ENCODE data around the gene NOB1. TPM values are rescaled to one million over a fixed set of nuclear protein-coding genes. Genes with fewer than 3 reads are reported as not detected.

Gene NOB1
- total RNA-seq, 1 donor from 2014 or later, result 22.7 TPM

DNA sequence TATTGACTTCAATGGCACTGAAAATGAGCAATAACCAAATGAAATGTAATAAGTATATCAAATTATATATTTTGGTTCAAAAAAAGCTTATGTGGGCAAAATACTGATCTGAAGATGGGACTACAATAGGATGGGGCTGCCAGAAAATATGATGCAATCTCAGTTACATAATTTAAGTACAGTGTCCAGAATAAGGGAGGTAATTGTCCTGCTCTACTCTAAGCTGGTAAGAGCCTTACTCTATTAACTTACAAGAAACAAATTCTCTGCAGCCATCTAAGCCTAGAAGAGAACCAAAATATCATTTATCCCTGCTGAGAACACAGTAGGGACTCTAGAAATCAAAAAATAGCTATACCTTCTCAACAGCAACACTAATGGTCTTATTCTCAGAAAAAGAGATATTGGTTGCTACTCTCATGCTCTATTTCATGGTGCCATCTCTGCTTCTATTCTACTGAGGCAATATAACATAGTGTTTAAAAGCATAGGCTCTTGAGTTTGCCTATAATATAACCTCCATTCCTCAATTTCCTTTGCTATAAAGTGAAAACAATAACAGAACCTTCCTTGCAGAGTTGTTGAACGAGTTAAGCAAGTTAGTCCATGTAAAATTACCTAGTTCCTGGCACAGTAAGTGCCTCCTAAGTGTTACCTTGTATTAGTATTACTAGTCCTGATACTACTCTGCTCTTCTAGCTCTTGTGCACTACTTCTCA, 48.3 kb downstream of the NOB1 start:
- no peak overlapping the region for H3K4me3 Mint-ChIP-seq (ENCODE audit: unreplicated experiment)
- no peaks in the 10 kb centered on the region for H3K36me3 Mint-ChIP-seq (ENCODE audit: unreplicated experiment)
- peaks cover 3% of the 10 kb centered on the region for H3K27me3 Mint-ChIP-seq (ENCODE audit: unreplicated experiment)
- peaks cover 2% of the 10 kb centered on the region for H3K4me1 Mint-ChIP-seq (ENCODE audit: low read depth, unreplicated experiment)
- TF ChIP-seq, protein P1, sequence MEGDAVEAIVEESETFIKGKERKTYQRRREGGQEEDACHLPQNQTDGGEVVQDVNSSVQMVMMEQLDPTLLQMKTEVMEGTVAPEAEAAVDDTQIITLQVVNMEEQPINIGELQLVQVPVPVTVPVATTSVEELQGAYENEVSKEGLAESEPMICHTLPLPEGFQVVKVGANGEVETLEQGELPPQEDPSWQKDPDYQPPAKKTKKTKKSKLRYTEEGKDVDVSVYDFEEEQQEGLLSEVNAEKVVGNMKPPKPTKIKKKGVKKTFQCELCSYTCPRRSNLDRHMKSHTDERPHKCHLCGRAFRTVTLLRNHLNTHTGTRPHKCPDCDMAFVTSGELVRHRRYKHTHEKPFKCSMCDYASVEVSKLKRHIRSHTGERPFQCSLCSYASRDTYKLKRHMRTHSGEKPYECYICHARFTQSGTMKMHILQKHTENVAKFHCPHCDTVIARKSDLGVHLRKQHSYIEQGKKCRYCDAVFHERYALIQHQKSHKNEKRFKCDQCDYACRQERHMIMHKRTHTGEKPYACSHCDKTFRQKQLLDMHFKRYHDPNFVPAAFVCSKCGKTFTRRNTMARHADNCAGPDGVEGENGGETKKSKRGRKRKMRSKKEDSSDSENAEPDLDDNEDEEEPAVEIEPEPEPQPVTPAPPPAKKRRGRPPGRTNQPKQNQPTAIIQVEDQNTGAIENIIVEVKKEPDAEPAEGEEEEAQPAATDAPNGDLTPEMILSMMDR (IDR thresholded peaks at IDR 0.05; ENCODE audit: partially characterized antibody, unreplicated experiment), result no peak
- no peak for DNase-seq
- no peaks in the 10 kb centered on the region for H3K9me3 Mint-ChIP-seq (ENCODE audit: unreplicated experiment)
- no peak overlapping the region for H3K27ac Mint-ChIP-seq (ENCODE audit: unreplicated experiment)

DNA sequence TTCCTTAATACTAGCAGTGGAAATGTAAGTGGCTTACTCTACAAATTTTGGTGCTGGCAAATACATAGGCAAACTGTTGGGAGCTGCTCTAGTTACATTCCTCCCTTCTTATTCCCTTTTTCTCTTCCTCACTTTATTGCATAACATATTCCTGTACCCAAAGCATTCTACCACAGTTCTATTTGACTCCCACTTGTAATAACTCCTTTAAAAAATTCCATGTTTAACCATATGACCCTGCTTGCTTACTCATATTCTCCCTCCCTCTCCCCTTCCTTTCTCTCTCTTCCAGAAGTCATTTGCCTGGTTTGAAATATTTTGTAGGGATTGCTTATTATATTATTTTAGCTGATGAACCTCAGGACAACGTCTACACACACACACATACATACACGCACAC, 51.1 kb downstream of the NOB1 start:
- TF ChIP-seq, protein P1 (IDR thresholded peaks at IDR 0.05; ENCODE audit: partially characterized antibody, unreplicated experiment), result no peak
- Mint-ChIP-seq H3K27ac (ENCODE audit: unreplicated experiment) (no peak overlapping the region), H3K4me1 (ENCODE audit: low read depth, unreplicated experiment) (peaks cover 2% of the 10 kb centered on the region), H3K4me3 (ENCODE audit: unreplicated experiment) (no peak overlapping the region), H3K9me3 (ENCODE audit: unreplicated experiment) (no peaks in the 10 kb centered on the region), H3K27me3 (ENCODE audit: unreplicated experiment) (peaks cover 3% of the 10 kb centered on the region), H3K36me3 (ENCODE audit: unreplicated experiment) (no peaks in the 10 kb centered on the region)
- no peak for DNase-seq

DNA sequence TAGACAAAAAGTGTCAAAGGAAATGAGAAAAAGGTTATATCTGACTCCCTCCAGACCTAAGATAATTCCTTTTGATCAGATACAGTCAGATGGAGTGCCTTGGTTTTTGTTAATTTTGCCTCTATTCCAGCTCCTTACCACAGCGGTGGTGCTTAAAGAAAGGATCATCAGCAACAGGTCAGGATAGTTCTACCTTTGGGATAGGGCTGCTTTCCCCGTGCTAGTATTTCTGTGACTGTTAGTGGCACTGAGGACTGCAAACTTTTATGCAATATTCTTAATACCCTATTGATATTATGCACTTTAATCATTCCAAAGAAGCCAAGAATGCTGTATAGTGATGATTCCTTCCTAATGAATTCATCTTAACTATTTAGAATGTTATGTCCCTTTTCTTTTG, 52.9 kb downstream of the NOB1 start:
- peaks cover 2% of the 10 kb centered on the region for H3K4me1 Mint-ChIP-seq (ENCODE audit: low read depth, unreplicated experiment)
- no peaks in the 10 kb centered on the region for H3K27me3 Mint-ChIP-seq (ENCODE audit: unreplicated experiment)
- H3K36me3 Mint-ChIP-seq (ENCODE audit: unreplicated experiment), result no peaks in the 10 kb centered on the region
- H3K27ac Mint-ChIP-seq (ENCODE audit: unreplicated experiment), result no peak overlapping the region
- no peak overlapping the region for H3K4me3 Mint-ChIP-seq (ENCODE audit: unreplicated experiment)
- TF ChIP-seq, protein P1 (IDR thresholded peaks at IDR 0.05; ENCODE audit: partially characterized antibody, unreplicated experiment), result no peak
- no peaks in the 10 kb centered on the region for H3K9me3 Mint-ChIP-seq (ENCODE audit: unreplicated experiment)
- no peak for DNase-seq

DNA sequence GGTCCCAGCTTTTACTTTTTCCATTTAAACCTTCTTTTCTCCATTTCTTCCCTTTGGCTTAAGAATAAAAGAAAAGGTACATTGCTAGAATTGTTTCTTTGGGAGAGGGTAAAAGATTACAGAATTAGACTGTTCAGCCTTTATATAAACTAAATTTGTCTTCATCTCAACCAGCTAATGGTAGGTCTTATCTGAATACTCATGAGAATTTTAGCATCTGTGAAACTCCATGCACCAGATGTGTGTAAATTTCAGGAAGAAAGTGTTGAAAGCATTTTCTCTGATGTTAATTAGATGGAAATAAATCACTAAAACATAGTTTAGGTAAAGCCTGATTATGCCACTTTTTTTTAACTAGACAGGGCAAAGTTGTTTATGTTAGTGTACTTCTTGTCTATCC, 53.3 kb downstream of the NOB1 start:
- TF ChIP-seq, protein P1 (IDR thresholded peaks at IDR 0.05; ENCODE audit: partially characterized antibody, unreplicated experiment), result no peak
- no peaks in the 10 kb centered on the region for H3K27me3 Mint-ChIP-seq (ENCODE audit: unreplicated experiment)
- no peak overlapping the region for H3K27ac Mint-ChIP-seq (ENCODE audit: unreplicated experiment)
- H3K4me3 Mint-ChIP-seq (ENCODE audit: unreplicated experiment), result no peak overlapping the region
- H3K4me1 Mint-ChIP-seq (ENCODE audit: low read depth, unreplicated experiment), result peaks cover 2% of the 10 kb centered on the region
- no peak for DNase-seq
- H3K36me3 Mint-ChIP-seq (ENCODE audit: unreplicated experiment), result no peaks in the 10 kb centered on the region
- no peaks in the 10 kb centered on the region for H3K9me3 Mint-ChIP-seq (ENCODE audit: unreplicated experiment)

DNA sequence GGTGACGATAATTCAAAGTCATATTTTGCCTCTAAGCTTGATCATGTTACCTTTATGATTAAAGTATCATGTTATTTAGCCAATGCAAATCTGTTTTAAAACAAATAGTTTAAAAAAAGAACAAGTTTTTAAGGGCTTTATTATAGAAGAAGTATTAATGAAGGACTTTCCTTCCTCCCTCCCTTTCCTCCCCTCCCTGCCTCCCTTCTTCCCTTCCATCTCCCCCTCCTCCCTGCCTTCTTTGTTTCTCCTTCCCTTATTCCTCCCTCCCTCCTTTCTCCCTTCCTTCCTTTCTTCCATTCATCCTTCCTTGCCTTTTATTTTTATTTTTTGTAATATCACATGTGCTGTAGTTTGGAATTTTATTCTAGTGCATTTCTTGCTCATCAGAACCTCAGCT, 54.8 kb downstream of the NOB1 start:
- Mint-ChIP-seq H3K36me3 (ENCODE audit: unreplicated experiment) (no peaks in the 10 kb centered on the region), H3K4me1 (ENCODE audit: low read depth, unreplicated experiment) (peaks cover 2% of the 10 kb centered on the region), H3K27me3 (ENCODE audit: unreplicated experiment) (no peaks in the 10 kb centered on the region), H3K4me3 (ENCODE audit: unreplicated experiment) (no peak overlapping the region), H3K27ac (ENCODE audit: unreplicated experiment) (no peak overlapping the region), H3K9me3 (ENCODE audit: unreplicated experiment) (no peaks in the 10 kb centered on the region)
- TF ChIP-seq, protein P1 (IDR thresholded peaks at IDR 0.05; ENCODE audit: partially characterized antibody, unreplicated experiment), result no peak
- no peak for DNase-seq
